NCI-H2171 (cell line): Measurements from ENCODE around the gene ATP5ME.
A peak's percentile ranks its signal among the peaks of the same experiment; 100 is the strongest.
"Not testable (repeated sequence)": the region's sequence is repeated elsewhere in the genome, so short reads cannot be mapped to it uniquely, and the experiment has no call there.

Experiments used
- DNase-seq: peaks from one replicate; lab custom pipeline; 2025; lab: John Stamatoyannopoulos, UW

Gene ATP5ME

GRCh38 chr4:654503-654845 is 19.6 kb downstream of the ATP5ME start:
- no peak for DNase-seq

GRCh38 chr4:653831-654502 is 20.1 kb downstream of the ATP5ME start:
- DNase-seq, result no peak

GRCh38 chr4:653080-653821 is 20.8 kb downstream of the ATP5ME start:
- DNase-seq, result no peak

GRCh38 chr4:651884-652642 is 22.0 kb downstream of the ATP5ME start:
- no peak for DNase-seq

GRCh38 chr4:650951-651883 is 22.9 kb downstream of the ATP5ME start:
- DNase-seq, result peak; percentile 9

GRCh38 chr4:650461-650860 is 23.6 kb downstream of the ATP5ME start:
- DNase-seq, result no peak

GRCh38 chr4:649751-650310 is 24.2 kb downstream of the ATP5ME start:
- no peak for DNase-seq

- DNase-seq, result no peak
These were observed 24.8 kb downstream of the ATP5ME start for GRCh38 chr4:649293-649625.

- DNase-seq, result no peak
These were observed 25.3 kb downstream of the ATP5ME start for GRCh38 chr4:648579-649292.

- no peak for DNase-seq
These were observed 26.6 kb downstream of the ATP5ME start for GRCh38 chr4:647481-647880.

GRCh38 chr4:646460-646859 is 27.6 kb downstream of the ATP5ME start:
- DNase-seq, result no peak

GRCh38 chr4:642366-642765 is 31.7 kb downstream of the ATP5ME start:
- not testable (repeated sequence) for DNase-seq

GRCh38 chr4:637536-638280 is 36.4 kb downstream of the ATP5ME start:
- DNase-seq, result no peak

- no peak for DNase-seq
These were observed 37.4 kb downstream of the ATP5ME start for GRCh38 chr4:636628-637159.

- DNase-seq, result no peak
These were observed 38.0 kb downstream of the ATP5ME start for GRCh38 chr4:635851-636627.

GRCh38 chr4:635066-635835 is 38.8 kb downstream of the ATP5ME start:
- DNase-seq, result not testable (repeated sequence)

GRCh38 chr4:634599-634985 is 39.5 kb downstream of the ATP5ME start:
- no peak for DNase-seq

- no peak for DNase-seq
These were observed 40.0 kb downstream of the ATP5ME start for GRCh38 chr4:633976-634598.
